KMS-11 (cell line): ENCODE measurements around the gene ITGA11.
A peak's percentile ranks its signal among the peaks of the same experiment; 100 is the strongest.

Experiments used
- H2AFZ ChIP-seq: fragments of 200-600 bp; sonication (generic); 2 replicates; pipeline ENCODE4 v1.6.1; 2016; ENCODE audit warnings: antibody characterized with exemption, mixed run types, low read depth
- H3K27ac ChIP-seq: fragments of 200-600 bp; sonication (generic); 2 replicates; pipeline ENCODE4 v1.6.1; 2016; ENCODE audit warnings: mild to moderate bottlenecking, mixed run types
- H3K27me3 ChIP-seq: fragments of 200-600 bp; sonication (generic); 2 replicates; pipeline ENCODE4 v1.6.1; 2017; ENCODE audit warnings: mild to moderate bottlenecking, low read depth, mixed run types, moderate library complexity; ENCODE audit not compliant: insufficient read depth
- H3K36me3 ChIP-seq: fragments of 200-600 bp; sonication (generic); 2 replicates; pipeline ENCODE4 v1.6.1; 2017; ENCODE audit warnings: mild to moderate bottlenecking, mixed run types; ENCODE audit not compliant: insufficient read depth
- H3K4me1 ChIP-seq: fragments of 200-600 bp; sonication (generic); 2 replicates; pipeline ENCODE4 v1.6.1; 2016; ENCODE audit warnings: mild to moderate bottlenecking, low read depth, mixed run types; ENCODE audit not compliant: poor library complexity, severe bottlenecking
- H3K4me2 ChIP-seq: fragments of 200-600 bp; sonication (generic); 2 replicates; pipeline ENCODE4 v1.7.0; 2016; ENCODE audit warnings: mild to moderate bottlenecking, mixed run types
- H3K4me3 ChIP-seq: fragments of 200-600 bp; sonication (generic); IDR thresholded peaks from 2 replicates; pipeline ENCODE4 v1.6.1; 2017; ENCODE audit warnings: low read depth, low read length, mixed read lengths; ENCODE audit not compliant: insufficient read depth
- H3K79me2 ChIP-seq: fragments of 200-600 bp; sonication (generic); 2 replicates; pipeline ENCODE4 v1.6.1; 2016; ENCODE audit warnings: low read depth, mixed run types; ENCODE audit not compliant: insufficient read depth
- H3K9ac ChIP-seq: fragments of 200-600 bp; sonication (generic); 2 replicates; pipeline ENCODE4 v1.6.1; 2016; ENCODE audit warnings: mild to moderate bottlenecking, mixed run types
- H4K20me1 ChIP-seq: fragments of 200-600 bp; sonication (generic); 2 replicates; pipeline ENCODE4 v1.6.1; 2016; ENCODE audit warnings: mild to moderate bottlenecking, mixed run types; ENCODE audit not compliant: insufficient read depth
- TF ChIP-seq, protein P1 (sequence below): fragments of 200-600 bp; sonication (generic); conservative IDR thresholded peaks from 2 replicates; pipeline ENCODE4 v1.6.1; 2017; ENCODE audit warnings: low read depth, mild to moderate bottlenecking, antibody characterized with exemption, low read length, moderate library complexity, mixed read lengths

ITGA11 gene

DNA sequence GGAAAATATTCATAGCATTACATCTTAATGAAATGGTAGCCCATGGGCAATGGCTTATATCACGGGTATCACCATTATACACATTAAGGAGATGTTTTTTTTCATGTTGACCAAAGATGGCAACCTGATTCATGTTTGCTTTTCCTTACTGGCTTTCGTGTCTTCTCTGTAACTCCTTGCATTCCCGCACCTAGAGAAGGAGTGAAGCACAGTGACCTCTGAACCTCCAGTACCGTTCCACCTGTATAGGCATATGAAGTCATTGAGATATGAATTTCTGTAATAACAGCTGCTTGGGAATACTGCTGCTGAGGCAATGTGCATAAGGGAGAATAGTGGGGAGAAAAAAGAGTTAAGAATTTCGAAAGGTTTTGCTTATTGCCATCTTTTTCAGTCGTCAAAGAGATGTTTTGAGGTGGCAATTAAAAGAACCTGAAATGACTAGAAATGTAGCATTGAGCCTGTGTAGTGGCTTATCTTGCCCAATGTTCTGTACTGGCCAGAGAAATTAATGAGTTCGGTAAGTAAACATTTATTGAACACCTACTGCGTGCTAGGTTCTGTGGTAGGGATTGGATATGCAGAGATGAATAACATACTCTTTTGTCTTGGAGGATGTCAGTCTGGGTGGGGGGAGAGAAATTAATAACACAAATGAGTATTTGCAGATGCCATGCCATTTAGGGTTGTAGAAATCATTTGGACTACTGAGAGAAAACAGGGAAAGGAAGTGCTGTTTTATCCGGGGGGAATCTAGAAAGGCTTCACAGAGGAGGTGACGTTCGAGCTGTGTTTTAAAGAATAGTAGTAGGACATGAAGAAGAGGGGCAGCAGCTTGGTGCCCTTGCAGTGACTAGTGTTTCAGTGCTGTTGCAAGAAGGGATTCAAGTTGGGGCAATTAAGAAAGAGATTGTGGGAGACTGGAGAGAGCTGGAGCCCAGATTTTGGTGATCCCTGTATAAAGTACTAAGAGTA, 151.9 kb downstream of the ITGA11 start:
- H3K36me3 ChIP-seq: 0 out of 2 replicates have a peak, but pooled peaks cover 3% of the 10 kb centered on the region
- H3K9ac ChIP-seq: peak overlapping the region; percentile 72; the same call in 1 of the 2 replicates
- no peaks in the 10 kb centered on the region for H3K27me3 ChIP-seq
- H3K27ac ChIP-seq: peak overlapping the region; percentile 90; the same call in 1 of the 2 replicates
- no peak overlapping the region for H2AFZ ChIP-seq
- H3K4me3 ChIP-seq: no peak overlapping the region
- peaks cover 60% of the 10 kb centered on the region for H3K4me1 ChIP-seq
- peaks cover 25% of the 10 kb centered on the region for H4K20me1 ChIP-seq
- peaks cover 72% of the 10 kb centered on the region for H3K79me2 ChIP-seq
- TF ChIP-seq, protein P1, sequence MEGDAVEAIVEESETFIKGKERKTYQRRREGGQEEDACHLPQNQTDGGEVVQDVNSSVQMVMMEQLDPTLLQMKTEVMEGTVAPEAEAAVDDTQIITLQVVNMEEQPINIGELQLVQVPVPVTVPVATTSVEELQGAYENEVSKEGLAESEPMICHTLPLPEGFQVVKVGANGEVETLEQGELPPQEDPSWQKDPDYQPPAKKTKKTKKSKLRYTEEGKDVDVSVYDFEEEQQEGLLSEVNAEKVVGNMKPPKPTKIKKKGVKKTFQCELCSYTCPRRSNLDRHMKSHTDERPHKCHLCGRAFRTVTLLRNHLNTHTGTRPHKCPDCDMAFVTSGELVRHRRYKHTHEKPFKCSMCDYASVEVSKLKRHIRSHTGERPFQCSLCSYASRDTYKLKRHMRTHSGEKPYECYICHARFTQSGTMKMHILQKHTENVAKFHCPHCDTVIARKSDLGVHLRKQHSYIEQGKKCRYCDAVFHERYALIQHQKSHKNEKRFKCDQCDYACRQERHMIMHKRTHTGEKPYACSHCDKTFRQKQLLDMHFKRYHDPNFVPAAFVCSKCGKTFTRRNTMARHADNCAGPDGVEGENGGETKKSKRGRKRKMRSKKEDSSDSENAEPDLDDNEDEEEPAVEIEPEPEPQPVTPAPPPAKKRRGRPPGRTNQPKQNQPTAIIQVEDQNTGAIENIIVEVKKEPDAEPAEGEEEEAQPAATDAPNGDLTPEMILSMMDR: no peak
- peak overlapping the region; percentile 92 for H3K4me2 ChIP-seq

- TF ChIP-seq, protein P1: no peak
- Histone ChIP-seq H2AFZ (peak overlapping the region; percentile 98; the same call in 1 of the 2 replicates), H3K27ac (peak overlapping the region; percentile 90), H3K9ac (peak overlapping the region; percentile 72), H3K36me3 (no peaks in the 10 kb centered on the region), H3K27me3 (no peaks in the 10 kb centered on the region), H4K20me1 (peaks cover 21% of the 10 kb centered on the region), H3K79me2 (peaks cover 59% of the 10 kb centered on the region), H3K4me3 (peak overlapping the region; percentile 38), H3K4me2 (peak overlapping the region; percentile 92), H3K4me1 (peaks cover 49% of the 10 kb centered on the region)
These were observed 153.2 kb downstream of the ITGA11 start for GRCh38 chr15:68278595-68279405.

- TF ChIP-seq, protein P1: no peak
- H2AFZ ChIP-seq: peak overlapping the region; percentile 98
- H3K27ac ChIP-seq: peak overlapping the region; percentile 90
- peaks cover 54% of the 10 kb centered on the region for H3K79me2 ChIP-seq
- H3K27me3 ChIP-seq: no peaks in the 10 kb centered on the region
- peaks cover 44% of the 10 kb centered on the region for H3K4me1 ChIP-seq
- peak overlapping the region; percentile 92 for H3K4me2 ChIP-seq
- peaks cover 17% of the 10 kb centered on the region for H4K20me1 ChIP-seq
- no peaks in the 10 kb centered on the region for H3K36me3 ChIP-seq
- peak overlapping the region; percentile 72 for H3K9ac ChIP-seq
- H3K4me3 ChIP-seq: peak overlapping the region; percentile 38
These were observed 153.7 kb downstream of the ITGA11 start for GRCh38 chr15:68278345-68278594.

- Histone ChIP-seq H3K36me3 (no peaks in the 10 kb centered on the region), H4K20me1 (peaks cover 17% of the 10 kb centered on the region), H3K4me2 (peak within 1 kb of the TSS; percentile 92), H3K79me2 (peaks cover 49% of the 10 kb centered on the region), H2AFZ (peak within 1 kb of the TSS; percentile 98), H3K4me1 (peaks cover 39% of the 10 kb centered on the region), H3K27me3 (no peaks in the 10 kb centered on the region), H3K9ac (peak within 1 kb of the TSS; percentile 72), H3K27ac (peak within 1 kb of the TSS; percentile 90), H3K4me3 (peak within 1 kb of the TSS; percentile 38)
- TF ChIP-seq, protein P1: no peak
These were observed 154.2 kb downstream of the ITGA11 start, which contains the start of gene FEM1B for GRCh38 chr15:68277603-68278344. TSS of gene FEM1B (plus strand) at chr15:68277745. CDS start at chr15:68278418, 673 bp downstream.
